IPS-15b (cell line): ENCODE results near the gene DMRTC1B.
"Not testable (repeated sequence)": the region's sequence is repeated elsewhere in the genome, so short reads cannot be mapped to it uniquely, and the experiment has no call there.

Experiments
- H3K27me3 ChIP-seq: one replicate; pipeline ENCODE4 v1.6.1; 2013; ENCODE audit warnings: low read length; ENCODE audit not compliant: control insufficient read depth, insufficient read depth
- H3K36me3 ChIP-seq: one replicate; pipeline ENCODE4 v1.6.1; 2013; ENCODE audit warnings: low read length; ENCODE audit not compliant: control insufficient read depth, insufficient read depth
- H3K4me1 ChIP-seq: one replicate; pipeline ENCODE4 v1.6.1; 2013; ENCODE audit warnings: mild to moderate bottlenecking, low read length; ENCODE audit not compliant: control insufficient read depth, insufficient read depth
- H3K4me3 ChIP-seq: one replicate; pipeline ENCODE4 v1.5.1; 2013; ENCODE audit warnings: low read depth, low read length
- H3K9ac ChIP-seq: one replicate; pipeline ENCODE4 v1.6.1; 2013; ENCODE audit warnings: low read depth, mild to moderate bottlenecking, low read length
- H3K9me3 ChIP-seq: one replicate; pipeline ENCODE4 v1.6.1; 2013; ENCODE audit warnings: mild to moderate bottlenecking, low read length; ENCODE audit not compliant: control insufficient read depth, insufficient read depth

DMRTC1B gene

GRCh38 chrX:72776653-72777466, at the start of gene DMRTC1B:
TSS of gene DMRTC1B (plus strand) at chrX:72776890. CDS start at chrX:72845136, 68,246 bp downstream.
- not testable (repeated sequence) for H3K4me1 ChIP-seq, H3K36me3 ChIP-seq, H3K4me3 ChIP-seq, H3K9me3 ChIP-seq, H3K27me3 ChIP-seq, H3K9ac ChIP-seq

- H3K36me3 ChIP-seq: no peaks in the 10 kb centered on the region
- H3K4me3 ChIP-seq: no peak overlapping the region
- no peaks in the 10 kb centered on the region for H3K9me3 ChIP-seq
- no peak overlapping the region for H3K9ac ChIP-seq
- H3K27me3 ChIP-seq: no peaks in the 10 kb centered on the region
- no peaks in the 10 kb centered on the region for H3K4me1 ChIP-seq
These were observed 48.8 kb upstream of the DMRTC1B start for GRCh38 chrX:72727846-72728245.

- H3K9me3 ChIP-seq, H3K4me1 ChIP-seq, H3K36me3 ChIP-seq, H3K27me3 ChIP-seq, H3K9ac ChIP-seq, H3K4me3 ChIP-seq: not testable (repeated sequence)
These were observed 43.1 kb upstream of the DMRTC1B start for GRCh38 chrX:72733636-72734035.

- Histone ChIP-seq H3K4me1 (peaks cover 2% of the 10 kb centered on the region), H3K27me3 (no peaks in the 10 kb centered on the region), H3K36me3 (no peaks in the 10 kb centered on the region), H3K9me3 (peaks cover 5% of the 10 kb centered on the region), H3K4me3 (no peak overlapping the region), H3K9ac (no peak overlapping the region)
These were observed 41.1 kb upstream of the DMRTC1B start for GRCh38 chrX:72735561-72735960.

GRCh38 chrX:72745546-72745945, 31.1 kb upstream of the DMRTC1B start:
- not testable (repeated sequence) for H3K36me3 ChIP-seq, H3K27me3 ChIP-seq, H3K9me3 ChIP-seq, H3K4me1 ChIP-seq, H3K4me3 ChIP-seq, H3K9ac ChIP-seq

- H3K27me3 ChIP-seq, H3K4me3 ChIP-seq, H3K9me3 ChIP-seq, H3K36me3 ChIP-seq, H3K9ac ChIP-seq, H3K4me1 ChIP-seq: not testable (repeated sequence)
These were observed 28.1 kb upstream of the DMRTC1B start for GRCh38 chrX:72748545-72748944.

GRCh38 chrX:72760454-72760853, 16.2 kb upstream of the DMRTC1B start:
- not testable (repeated sequence) for H3K9me3 ChIP-seq, H3K4me3 ChIP-seq, H3K4me1 ChIP-seq, H3K27me3 ChIP-seq, H3K36me3 ChIP-seq, H3K9ac ChIP-seq

GRCh38 chrX:72777467-72777790, 739 bp downstream of the DMRTC1B start:
- H3K4me1 ChIP-seq, H3K27me3 ChIP-seq, H3K9me3 ChIP-seq, H3K9ac ChIP-seq, H3K4me3 ChIP-seq, H3K36me3 ChIP-seq: not testable (repeated sequence)

GRCh38 chrX:72778146-72778545, 1.5 kb downstream of the DMRTC1B start:
- not testable (repeated sequence) for H3K36me3 ChIP-seq, H3K4me3 ChIP-seq, H3K27me3 ChIP-seq, H3K9me3 ChIP-seq, H3K4me1 ChIP-seq, H3K9ac ChIP-seq

- not testable (repeated sequence) for H3K36me3 ChIP-seq, H3K4me1 ChIP-seq, H3K9ac ChIP-seq, H3K4me3 ChIP-seq, H3K27me3 ChIP-seq, H3K9me3 ChIP-seq
These were observed 5.9 kb downstream of the DMRTC1B start, which contains the start of gene FAM236B for GRCh38 chrX:72782560-72782959. TSS of gene FAM236B (minus strand) at chrX:72782660. CDS start at chrX:72782560, 100 bp downstream.

- not testable (repeated sequence) for H3K27me3 ChIP-seq, H3K4me1 ChIP-seq, H3K36me3 ChIP-seq, H3K9me3 ChIP-seq, H3K9ac ChIP-seq, H3K4me3 ChIP-seq
These were observed 6.8 kb downstream of the DMRTC1B start for GRCh38 chrX:72783365-72783936.

- H3K27me3 ChIP-seq, H3K9me3 ChIP-seq, H3K36me3 ChIP-seq: not testable (repeated sequence)
These were observed 7.3 kb downstream of the DMRTC1B start for GRCh38 chrX:72783964-72784363.

More at GRCh38 chrX:72783964-72784363, 7.3 kb downstream of the DMRTC1B start:
- not testable (repeated sequence) for H3K4me3 ChIP-seq, H3K9ac ChIP-seq, H3K4me1 ChIP-seq
